Upper lobe of left lung (tissue), 6 donors: ENCODE results near the gene KCNJ15. TPM values are rescaled to one million over a fixed set of nuclear protein-coding genes. Genes with fewer than 3 reads are reported as not detected.

Source experiments
- ATAC-seq, 2 donors: fragments of 200-7000 bp; cut with Tn5 transposase; one replicate each; pipeline ENCODE4 v1.9.1; 2022; ENCODE audit warnings: mild to moderate bottlenecking in 2 of 2, moderate library complexity in 2 of 2; ENCODE audit not compliant: low FRiP score in 2 of 2
- DNase-seq, 2 donors: peaks; one replicate each; pipeline ENCODE4 v3.0.0-alpha.2; 2019 to 2020
- H3K27ac ChIP-seq, 4 donors: fragments of 200-600 bp; sonication (generic); one replicate each; pipeline ENCODE4 v1.5.1; 2016 to 2019
- H3K27me3 ChIP-seq, 4 donors: fragments of 200-600 bp; sonication (generic); one replicate each; pipeline ENCODE4 v1.5.1; 2017 to 2019
- H3K36me3 ChIP-seq, 4 donors: fragments of 200-600 bp; sonication (generic); one replicate each; pipeline ENCODE4 v1.5.1; 2016 to 2019
- H3K4me1 ChIP-seq, 4 donors: fragments of 200-600 bp; sonication (generic); one replicate each; pipeline ENCODE4 v1.5.1; 2018 to 2019
- H3K4me3 ChIP-seq, 4 donors: fragments of 200-600 bp; sonication (generic); one replicate each; pipeline ENCODE4 v1.5.1; 2017 to 2019; ENCODE audit warnings: mild to moderate bottlenecking in 2 of 4, moderate library complexity in 1 of 4
- H3K9me3 ChIP-seq, 4 donors: fragments of 200-600 bp; sonication (generic); one replicate each; pipeline ENCODE4 v1.5.1; 2018 to 2019
- CTCF ChIP-seq, 6 experiments: fragments of 450-650 bp in 4 of 6; fragments of 200-600 bp in 2 of 6; sonication (generic) in 2 of 6; IDR thresholded peaks; one replicate each; pipeline ENCODE4 v1.5.1; 2016 to 2019; ENCODE audit warnings: antibody characterized with exemption in 6 of 6
- EP300 ChIP-seq, 4 donors: sonication (generic); formaldehyde crosslinking; IDR thresholded peaks; one replicate each; pipeline ENCODE4 v1.5.1; 2017; ENCODE audit warnings: antibody characterized with exemption in 4 of 4, control low read depth in 2 of 4
- POLR2A ChIP-seq, 4 donors: fragments of 450-650 bp; IDR thresholded peaks; one replicate each; pipeline ENCODE4 v1.5.1; 2016 to 2017; ENCODE audit warnings: antibody characterized with exemption in 4 of 4, mild to moderate bottlenecking in 2 of 4
- POLR2AphosphoS5 ChIP-seq, 2 donors: sonication (generic); formaldehyde crosslinking; IDR thresholded peaks; one replicate each; pipeline ENCODE4 v1.5.1; 2017; ENCODE audit warnings: antibody characterized with exemption in 2 of 2
- WGBS, 2 donors: methylation state at CpG; one replicate each; pipeline ENCODE4 v1.1.5; 2017 to 2018; 5-methylcytosine and 5-hydroxymethylcytosine counted together
- total RNA-seq, 6 donors: library from RNA; depleted of rRNA in 4 of 6; stranded (reverse); fragments of >200 nt in 4 of 6; gene quantifications; one replicate each; pipeline versions ENCODE4 v1.1.0 to v1.2.1, GENCODE V29; 2016 to 2021
- donor health status: DM: no; HTN: no; CAD: no; lungs with moderate emphysema.
- donor health status: DM: no; HTN: yes; CAD: no; lungs with severe emphysema.

Gene KCNJ15
- total RNA-seq, 6 donors from 2014 or later, result 17.9 to 93.0 (median 48.6) TPM

GRCh38 chr21:38257667-38258066 lies 876 bp downstream of the KCNJ15 start:
- ATAC-seq, result no peak
- no peak for TF ChIP-seq POLR2AphosphoS5 (IDR thresholded peaks at IDR 0.05)
- no peak for TF ChIP-seq EP300 (IDR thresholded peaks at IDR 0.05)
- no peak for TF ChIP-seq POLR2A (IDR thresholded peaks at IDR 0.05)
- TF ChIP-seq CTCF (IDR thresholded peaks at IDR 0.05), result no peak
- DNase-seq, result no peak
- 21 to 32% methylated on average over 5 of the region's 5 CpGs for WGBS, 2 donors
- peaks cover 3 to 29% (median 10%) of the 10 kb centered on the region in 4 donors for H3K4me1 ChIP-seq
- H3K36me3 ChIP-seq, result no peaks in the 10 kb centered on the region
- peak overlapping the region; percentile 50 to 82 (median 78) for H3K27ac ChIP-seq
- H3K27me3 ChIP-seq, result no peaks in the 10 kb centered on the region
- H3K4me3 ChIP-seq, result peak overlapping the region in 3 of 4 donors; percentile 31 to 43 (median 41)
- H3K9me3 ChIP-seq, result no peaks in the 10 kb centered on the region

- TF ChIP-seq POLR2A (IDR thresholded peaks at IDR 0.05), result peak in 1 of 4 donors; percentile 25
- no peak for TF ChIP-seq EP300 (IDR thresholded peaks at IDR 0.05)
- H3K27ac ChIP-seq, result peak overlapping the region; percentile 50 to 82 (median 78)
- H3K27me3 ChIP-seq, result no peaks in the 10 kb centered on the region
- ATAC-seq (peak in 1 of 2 donors; percentile 60), DNase-seq (no peak)
- H3K4me3 ChIP-seq, result peak overlapping the region in 3 of 4 donors; percentile 31 to 43 (median 41)
- no peaks in the 10 kb centered on the region for H3K36me3 ChIP-seq
- H3K9me3 ChIP-seq, result no peaks in the 10 kb centered on the region
- peaks cover 3 to 35% (median 10%) of the 10 kb centered on the region in 4 donors for H3K4me1 ChIP-seq
- 46 to 59% methylated on average over 17 of the region's 17 CpGs for WGBS, 2 donors
Observed at GRCh38 chr21:38258521-38259485, 2.0 kb downstream of the KCNJ15 start.

DNA sequence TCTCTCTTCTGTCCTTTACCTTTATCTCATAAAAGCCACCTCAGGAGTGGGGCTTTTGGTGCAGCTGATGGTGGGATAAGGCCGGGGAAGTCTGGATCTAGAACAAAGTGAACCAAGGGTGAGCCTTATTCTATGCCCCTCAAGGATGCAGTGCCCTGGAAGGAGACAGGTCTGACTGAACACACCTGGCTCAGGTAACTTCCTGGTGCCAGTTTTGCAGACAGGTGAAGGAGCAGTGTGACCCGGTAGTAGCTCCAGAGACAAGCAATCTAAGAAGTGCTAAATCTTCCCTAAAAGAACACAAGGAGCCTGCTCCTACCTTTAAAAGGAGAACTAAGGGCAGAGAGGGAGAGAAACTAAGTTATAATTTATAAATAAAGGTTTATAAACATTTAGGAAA lies 2.9 kb downstream of the KCNJ15 start:
- H3K36me3 ChIP-seq, result no peaks in the 10 kb centered on the region
- no peaks in the 10 kb centered on the region for H3K9me3 ChIP-seq
- H3K27ac ChIP-seq, result peak overlapping the region; percentile 2 to 82 (median 48)
- DNase-seq (no peak), ATAC-seq (no peak)
- H3K27me3 ChIP-seq, result no peaks in the 10 kb centered on the region
- peaks cover 3 to 42% (median 12%) of the 10 kb centered on the region in 4 donors for H3K4me1 ChIP-seq
- peak overlapping the region in 2 of 4 donors; percentile 19 to 41 for H3K4me3 ChIP-seq
- WGBS, 2 donors, result 70 to 79% methylated on average over 2 of the region's 2 CpGs
- no peak for TF ChIP-seq EP300 (IDR thresholded peaks at IDR 0.05)
- TF ChIP-seq POLR2AphosphoS5 (IDR thresholded peaks at IDR 0.05), result no peak

- no peak for TF ChIP-seq POLR2AphosphoS5 (IDR thresholded peaks at IDR 0.05)
- no peak for TF ChIP-seq CTCF (IDR thresholded peaks at IDR 0.05)
- no peak for TF ChIP-seq POLR2A (IDR thresholded peaks at IDR 0.05)
- no peak for TF ChIP-seq EP300 (IDR thresholded peaks at IDR 0.05)
- WGBS, 2 donors, result 80 to 91% methylated on average over 6 of the region's 6 CpGs
- Histone ChIP-seq H3K27ac (peak overlapping the region in 2 of 4 donors; percentile 80 to 82), H3K4me3 (no peak overlapping the region), H3K9me3 (no peaks in the 10 kb centered on the region), H3K27me3 (no peaks in the 10 kb centered on the region), H3K36me3 (no peaks in the 10 kb centered on the region), H3K4me1 (peaks cover 3 to 49% (median 15%) of the 10 kb centered on the region in 4 donors)
- DNase-seq (no peak), ATAC-seq (no peak)
Observed at GRCh38 chr21:38260426-38260825, 3.6 kb downstream of the KCNJ15 start.

GRCh38 chr21:38261851-38262250 lies 5.1 kb downstream of the KCNJ15 start:
- H3K4me1 ChIP-seq, result peaks cover 3 to 55% (median 16%) of the 10 kb centered on the region in 4 donors
- 37% methylated on average over 2 of the region's 2 CpGs for WGBS, 2 donors
- DNase-seq, result no peak
- H3K36me3 ChIP-seq, result no peaks in the 10 kb centered on the region
- ATAC-seq, result no peak
- no peak overlapping the region for H3K4me3 ChIP-seq
- H3K27ac ChIP-seq, result peak overlapping the region in 3 of 4 donors; percentile 5 to 82 (median 80)
- no peaks in the 10 kb centered on the region for H3K27me3 ChIP-seq
- TF ChIP-seq POLR2AphosphoS5 (IDR thresholded peaks at IDR 0.05) (no peak), POLR2A (IDR thresholded peaks at IDR 0.05) (no peak)
- no peaks in the 10 kb centered on the region for H3K9me3 ChIP-seq

DNA sequence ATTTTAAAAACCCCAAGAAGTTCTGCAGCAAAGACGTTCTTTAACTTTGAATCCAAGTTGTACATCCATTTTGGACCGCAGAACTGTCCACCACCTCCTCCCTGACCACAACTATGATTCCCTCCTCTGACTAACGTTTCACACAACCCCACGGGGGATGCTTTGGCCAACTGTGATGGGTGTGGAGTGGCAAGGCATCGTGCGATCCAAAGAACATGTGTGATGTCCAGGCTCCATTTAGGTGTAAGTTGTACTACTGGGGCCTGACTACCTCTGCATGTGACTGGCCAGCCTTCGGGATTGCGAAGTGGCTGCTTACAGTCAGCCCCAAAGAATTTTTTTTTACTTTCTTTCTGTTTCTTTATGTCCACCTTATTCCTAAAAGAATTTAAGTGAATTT lies 6.7 kb downstream of the KCNJ15 start:
- DNase-seq, result no peak
- Histone ChIP-seq H3K36me3 (no peaks in the 10 kb centered on the region), H3K27ac (peak overlapping the region in 1 of 4 donors; percentile 42), H3K4me1 (peaks cover 20 to 69% (median 28%) of the 10 kb centered on the region in 4 donors), H3K27me3 (no peaks in the 10 kb centered on the region), H3K4me3 (no peak overlapping the region), H3K9me3 (no peaks in the 10 kb centered on the region)
- no peak for TF ChIP-seq EP300 (IDR thresholded peaks at IDR 0.05)
- TF ChIP-seq CTCF (IDR thresholded peaks at IDR 0.05), result no peak
- no peak for TF ChIP-seq POLR2AphosphoS5 (IDR thresholded peaks at IDR 0.05)
- TF ChIP-seq POLR2A (IDR thresholded peaks at IDR 0.05), result no peak
- ATAC-seq, result peak in 1 of 2 donors; percentile 90
- 75 to 83% methylated on average over 8 of the region's 8 CpGs for WGBS, 2 donors
